HCT116 (cell line): ENCODE results near the gene LRRC4B. TPM values are rescaled to one million over a fixed set of nuclear protein-coding genes. Genes with fewer than 3 reads are reported as not detected.
"Not testable (repeated sequence)": the region's sequence is repeated elsewhere in the genome, so short reads cannot be mapped to it uniquely, and the experiment has no call there.

ENCODE experiments used
- ATAC-seq: fragments of 200-7000 bp; cut with Tn5 transposase; 2 replicates; pipeline ENCODE4 v1.9.1; 2020; ENCODE audit warnings: mild to moderate bottlenecking, moderate library complexity
- BruUV-seq: library from RNA; stranded (reverse); fragments of 400-500 nt; replicated peaks from 2 replicates; lab custom pipeline; 2021; lab: Mats Ljungman, UMichigan
- CTCF ChIA-PET: fragments of 300-600 bp; sonication (Branson Sonifier 250); formaldehyde crosslinking; loops from one replicate; lab custom pipeline; 2021; ENCODE audit warnings: antibody characterized with exemption; lab: Charles Lee
- POLR2A ChIA-PET: fragments of 300-600, 350-600 bp; sonication (Branson Sonifier 250); formaldehyde crosslinking; loops from one replicate; lab custom pipeline; 2021; ENCODE audit warnings: antibody characterized with exemption; lab: Charles Lee
- RAD21 ChIA-PET, 2 experiments: fragments of 300-600 bp; sonication (Branson Sonifier 250); formaldehyde crosslinking; loops; one replicate each; lab custom pipeline; 2023; ENCODE audit warnings: low total read pairs in 2 of 2; ENCODE audit not compliant: uncharacterized antibody in 2 of 2, unreplicated experiment in 2 of 2, low non-redundant PET in 1 of 2; lab: Charles Lee
- DNase-seq: peaks from one replicate; pipeline ENCODE4 v3.0.0-alpha.2; 2010; ENCODE audit warnings: low read depth, low spot score
- H2AFZ ChIP-seq: fragments of 200-600 bp; shearing (Covaris generic), sonication (generic); 2 replicates; pipeline ENCODE4 v1.6.1; 2017; ENCODE audit warnings: low read depth, mixed run types, mixed read lengths, antibody characterized with exemption, low read length; ENCODE audit not compliant: poor library complexity, severe bottlenecking
- H3K27ac ChIP-seq: 2 replicates; pipeline ENCODE4 v1.5.1; 2012; ENCODE audit warnings: low read depth, low read length
- H3K27me3 ChIP-seq: fragments of 200-600 bp; sonication (generic); 2 replicates; pipeline ENCODE4 v1.6.1; 2016; ENCODE audit warnings: mixed run types, low read length, mixed read lengths; ENCODE audit not compliant: insufficient read depth
- H3K36me3 ChIP-seq, 2 experiments: fragments of 200-500 bp in 1 of 2; fragments of 200-600 bp in 1 of 2; sonication (Bioruptor generic) in 1 of 2; sonication (generic) in 1 of 2; 2 replicates each; pipeline versions ENCODE4 v1.5.1 to v1.6.1; 2014 to 2016; ENCODE audit warnings: low read length in 2 of 2, inconsistent platforms in 1 of 2, mixed read lengths in 1 of 2, mixed run types in 1 of 2; ENCODE audit not compliant: insufficient read depth in 2 of 2, control insufficient read depth in 1 of 2
- H3K4me1 ChIP-seq, 2 experiments: fragments of 200-600 bp in 1 of 2; sonication (generic) in 1 of 2; 2 replicates each; pipeline versions ENCODE4 v1.5.1 to v1.6.1; 2012 to 2017; ENCODE audit warnings: low read length in 2 of 2, inconsistent platforms in 1 of 2, mild to moderate bottlenecking in 1 of 2, mixed read lengths in 1 of 2, mixed run types in 1 of 2, moderate library complexity in 1 of 2; ENCODE audit not compliant: insufficient read depth in 2 of 2, control insufficient read depth in 1 of 2
- H3K4me2 ChIP-seq: fragments of 200-600 bp; sonication (generic); 2 replicates; pipeline ENCODE4 v1.6.1; 2017; ENCODE audit warnings: mixed run types, low read length, mixed read lengths
- H3K4me3 ChIP-seq, 2 experiments: fragments of 200-600 bp in 1 of 2; sonication (generic) in 1 of 2; replicated peaks in 1 of 2; 2 replicates each; pipeline ENCODE4 v1.5.1; 2011 to 2016; ENCODE audit warnings: low read length in 2 of 2, control low read depth in 1 of 2, low read depth in 1 of 2, mild to moderate bottlenecking in 1 of 2, mixed read lengths in 1 of 2, mixed run types in 1 of 2
- H3K79me2 ChIP-seq: fragments of 200-600 bp; sonication (generic); 2 replicates; pipeline ENCODE4 v1.6.1; 2017; ENCODE audit warnings: mild to moderate bottlenecking, mixed run types, low read length, moderate library complexity, mixed read lengths; ENCODE audit not compliant: insufficient read depth
- H3K9ac ChIP-seq: fragments of 200-600 bp; sonication (generic); 2 replicates; pipeline ENCODE4 v1.6.1; 2016; ENCODE audit warnings: low read length, mixed read lengths
- H3K9me2 ChIP-seq: fragments of 200-600 bp; sonication (generic), shearing (Covaris generic); 2 replicates; pipeline ENCODE4 v1.6.1; 2017; ENCODE audit warnings: mixed run types, mild to moderate bottlenecking, moderate library complexity; ENCODE audit not compliant: insufficient read depth
- H3K9me3 ChIP-seq, 2 experiments: fragments of 200-500 bp in 1 of 2; fragments of 200-600 bp in 1 of 2; sonication (Bioruptor generic) in 1 of 2; sonication (generic) in 1 of 2; 2 replicates each; pipeline ENCODE4 v1.6.1; 2014 to 2017; ENCODE audit warnings: low read length in 2 of 2, mixed read lengths in 2 of 2, inconsistent platforms in 1 of 2, low read depth in 1 of 2, mild to moderate bottlenecking in 1 of 2, mixed run types in 1 of 2, moderate library complexity in 1 of 2; ENCODE audit not compliant: control insufficient read depth in 1 of 2, insufficient read depth in 1 of 2
- H4K20me1 ChIP-seq: fragments of 200-600 bp; sonication (generic), shearing (Covaris generic); 2 replicates; pipeline ENCODE4 v1.6.1; 2017; ENCODE audit warnings: mixed run types, mild to moderate bottlenecking, moderate library complexity; ENCODE audit not compliant: insufficient read depth
- ATF3 ChIP-seq: IDR thresholded peaks from 2 replicates; pipeline ENCODE4 v1.6.1; 2012
- CBX3 ChIP-seq: IDR thresholded peaks from 2 replicates; pipeline ENCODE4 v1.6.1; 2012; ENCODE audit warnings: low read depth
- CEBPB ChIP-seq: IDR thresholded peaks from 2 replicates; pipeline ENCODE4 v1.6.1; 2012; ENCODE audit warnings: low read depth
- CTCF ChIP-seq, 3 experiments: fragments of 200-600 bp in 1 of 3; sonication (generic) in 1 of 3; IDR thresholded peaks in 2 of 3; conservative IDR thresholded peaks in 1 of 3; 2 replicates each; pipeline ENCODE4 v1.5.1; 2012 to 2017; ENCODE audit warnings: low read depth in 2 of 3, low read length in 2 of 3, antibody characterized with exemption in 1 of 3, borderline replicate concordance in 1 of 3, control low read depth in 1 of 3, mild to moderate bottlenecking in 1 of 3, mixed read lengths in 1 of 3, mixed run types in 1 of 3, moderate library complexity in 1 of 3; ENCODE audit not compliant: insufficient read depth in 1 of 3
- EGR1 ChIP-seq: IDR thresholded peaks from 2 replicates; pipeline ENCODE4 v1.6.1; 2012; ENCODE audit warnings: low read depth
- ELF1 ChIP-seq: IDR thresholded peaks from 2 replicates; pipeline ENCODE4 v1.6.1; 2012; ENCODE audit warnings: low read depth, borderline replicate concordance
- EZH2 ChIP-seq: fragments of 200-600 bp; sonication (generic); IDR thresholded peaks from 2 replicates; pipeline ENCODE4 v1.6.1; 2017; ENCODE audit warnings: antibody characterized with exemption, mixed run types
- FOSL1 ChIP-seq: IDR thresholded peaks from 2 replicates; pipeline ENCODE4 v1.6.1; 2012; ENCODE audit warnings: low read depth
- MAX ChIP-seq: IDR thresholded peaks from 2 replicates; pipeline ENCODE4 v1.6.1; 2012
- POLR2A ChIP-seq: IDR thresholded peaks from 2 replicates; pipeline ENCODE4 v1.7.0; 2011; ENCODE audit warnings: borderline replicate concordance; ENCODE audit not compliant: insufficient read depth, insufficient read length; ENCODE audit errors: extremely low read depth
- POLR2AphosphoS5 ChIP-seq: IDR thresholded peaks from 2 replicates; pipeline ENCODE4 v1.6.1; 2011; ENCODE audit warnings: mild to moderate bottlenecking, low read depth, low read length, moderate library complexity
- RAD21 ChIP-seq: IDR thresholded peaks from 2 replicates; pipeline ENCODE4 v1.6.1; 2012; ENCODE audit warnings: low read depth, mild to moderate bottlenecking
- SIN3A ChIP-seq: IDR thresholded peaks from 2 replicates; pipeline ENCODE4 v1.6.1; 2012; ENCODE audit warnings: low read depth
- SRF ChIP-seq: IDR thresholded peaks from 2 replicates; pipeline ENCODE4 v1.6.1; 2012; ENCODE audit warnings: low read depth
- TCF7L2 ChIP-seq: IDR thresholded peaks from 2 replicates; pipeline ENCODE4 v1.7.0; 2011; ENCODE audit warnings: borderline replicate concordance, inconsistent platforms; ENCODE audit not compliant: insufficient read depth, insufficient read length; ENCODE audit errors: extremely low read depth
- YY1 ChIP-seq: IDR thresholded peaks from 2 replicates; pipeline ENCODE4 v1.6.1; 2011; ENCODE audit warnings: low read length, low read depth, moderate library complexity, mild to moderate bottlenecking; ENCODE audit not compliant: insufficient replicate concordance; ENCODE audit errors: extremely low read depth
- ZBTB33 ChIP-seq: IDR thresholded peaks from 2 replicates; pipeline ENCODE4 v1.6.1; 2011; ENCODE audit warnings: mild to moderate bottlenecking, low read length, moderate library complexity; ENCODE audit not compliant: insufficient replicate concordance; ENCODE audit errors: extremely low read depth
- ZFX ChIP-seq: fragments of 450-650 bp; IDR thresholded peaks from 2 replicates; pipeline ENCODE4 v1.6.1; 2017
- ZNF274 ChIP-seq: fragments of 200-500 bp; sonication (Bioruptor generic); IDR thresholded peaks from 2 replicates; pipeline ENCODE4 v1.6.1; 2014; ENCODE audit warnings: mild to moderate bottlenecking, low read depth, low read length, inconsistent platforms
- intact Hi-C: fragments of 100-400 bp; cut with micrococcal nuclease; formaldehyde crosslinking; loops from 2 replicates; pipeline ENCODE4 v1.10.0; 2022
- total RNA-seq: library from RNA; stranded (reverse); gene quantifications from one replicate; pipeline ENCODE4 v1.2.1, GENCODE V29; 2021; ENCODE audit not compliant: unreplicated experiment

Gene LRRC4B
- total RNA-seq, 1 experiment from 2014 or later: 0.89 TPM

- no peaks in the 10 kb centered on the region for H3K9me2 ChIP-seq
- no peak for ATAC-seq
- TF ChIP-seq EGR1: no peak
- TF ChIP-seq CEBPB: no peak
- TF ChIP-seq YY1: no peak
- no peak for TF ChIP-seq ZFX
- TF ChIP-seq CTCF (IDR thresholded peaks at IDR 0.05 in 2 of 3, conservative IDR thresholded peaks at IDR 0.05 in 1 of 3; ENCODE audit: borderline replicate concordance in 1 of 3, insufficient read depth in 1 of 3, low read depth in 2 of 3, low read length in 2 of 3): no peak
- TF ChIP-seq RAD21: no peak
- TF ChIP-seq POLR2A: no peak
- TF ChIP-seq ATF3: no peak
- TF ChIP-seq ZNF274: no peak
- TF ChIP-seq ZBTB33: no peak
- TF ChIP-seq MAX: no peak
- no peak for TF ChIP-seq FOSL1
- TF ChIP-seq EZH2: no peak
- no peak for TF ChIP-seq ELF1
- TF ChIP-seq SRF: no peak
- no peak for TF ChIP-seq SIN3A
- TF ChIP-seq TCF7L2: no peak
- TF ChIP-seq POLR2AphosphoS5: no peak
- no peak for TF ChIP-seq CBX3
- TF ChIP-seq, all 23 proteins: peak for 0
- Histone ChIP-seq H2AFZ (no peak overlapping the region), H3K79me2 (no peaks in the 10 kb centered on the region), H3K36me3 (no peaks in the 10 kb centered on the region), H3K9me3 (no peaks in the 10 kb centered on the region), H4K20me1 (no peaks in the 10 kb centered on the region), H3K4me3 (no peak overlapping the region), H3K27ac (no peak overlapping the region), H3K4me2 (no peak overlapping the region), H3K4me1 (peaks cover 0 to 6% of the 10 kb centered on the region in 2 experiments; a peak in 1 of 4 replicates), H3K9ac (no peak overlapping the region), H3K27me3 (no peaks in the 10 kb centered on the region)
- RAD21 ChIA-PET: no interaction called here
- no TSS peak for BruUV-seq
- DNase-seq: no peak
- intact Hi-C loops: no loop called here
- POLR2A ChIA-PET: no interaction called here
- CTCF ChIA-PET: no interaction called here
These were observed 12.0 kb upstream of the LRRC4B start for GRCh38 chr19:50580240-50580639.

- H3K4me3 ChIP-seq, H3K9me3 ChIP-seq, H3K4me1 ChIP-seq, BruUV-seq, DNase-seq, H3K9ac ChIP-seq, POLR2A ChIA-PET, H3K27me3 ChIP-seq, RAD21 ChIA-PET, ATAC-seq, H3K36me3 ChIP-seq, intact Hi-C loops, H3K4me2 ChIP-seq, H3K79me2 ChIP-seq, H2AFZ ChIP-seq, H4K20me1 ChIP-seq, H3K27ac ChIP-seq, H3K9me2 ChIP-seq: not testable (repeated sequence)
- CTCF ChIA-PET: interaction anchor here (3.5 kb wide), 1 partner anchor 20 kb away, joined by 14 read pairs; no protein-coding TSS in a partner anchor
These were observed 8.5 kb upstream of the LRRC4B start for GRCh38 chr19:50576769-50577168.
